Panc1 (cell line): ENCODE measurements around the gene BACH2.

Experiments
- CTCF ChIP-seq: fragments of 450-650 bp; IDR thresholded peaks from 2 replicates; pipeline ENCODE4 v1.5.1; 2017; ENCODE audit warnings: mild to moderate bottlenecking
- POLR2AphosphoS5 ChIP-seq: IDR thresholded peaks from 2 replicates; pipeline ENCODE4 v1.6.1; 2012; ENCODE audit warnings: mild to moderate bottlenecking, low read depth, low read length, moderate library complexity
- REST ChIP-seq, 2 experiments: IDR thresholded peaks; 2 replicates each; pipeline ENCODE4 v1.6.1; 2011 to 2012; ENCODE audit warnings: low read depth in 2 of 2, control low read depth in 1 of 2, low read length in 1 of 2, mild to moderate bottlenecking in 1 of 2, moderate library complexity in 1 of 2; ENCODE audit not compliant: insufficient read depth in 1 of 2
- TCF7L2 ChIP-seq: IDR thresholded peaks from 2 replicates; pipeline ENCODE4 v1.6.1; 2011; ENCODE audit warnings: mild to moderate bottlenecking, low read depth, low read length, inconsistent platforms

- TF ChIP-seq CTCF, result no peak
- TF ChIP-seq POLR2AphosphoS5, result no peak
- TF ChIP-seq TCF7L2, result no peak
- TF ChIP-seq REST (IDR thresholded peaks at IDR 0.05; ENCODE audit: insufficient read depth in 1 of 2, low read depth in 2 of 2, low read length in 1 of 2), result no peak
Measured at GRCh38 chr6:90107771-90108282, 188.8 kb downstream of the BACH2 start.
